H1 (cell line): ENCODE data around the gene PTHLH.

Source experiments
- EP300 ChIP-seq, 2 experiments: IDR thresholded peaks; 1 replicate in 1 of 2; 2 replicates in 1 of 2; pipeline ENCODE4 v1.6.1; 2011 to 2012; ENCODE audit warnings: low read depth in 2 of 2, low read length in 2 of 2, mild to moderate bottlenecking in 2 of 2, borderline replicate concordance in 1 of 2, inconsistent platforms in 1 of 2, moderate library complexity in 1 of 2
- EZH2 ChIP-seq: fragments of 200-600 bp; sonication (generic); IDR thresholded peaks from 2 replicates; pipeline ENCODE4 v1.7.1; 2012; ENCODE audit warnings: low read depth, mild to moderate bottlenecking, moderate library complexity, low read length, inconsistent platforms; ENCODE audit not compliant: severe bottlenecking
- GABPA ChIP-seq: IDR thresholded peaks from 2 replicates; pipeline ENCODE4 v1.6.1; 2011; ENCODE audit warnings: mild to moderate bottlenecking, low read length, moderate library complexity, borderline replicate concordance; ENCODE audit not compliant: insufficient read depth
- JUN ChIP-seq: IDR thresholded peaks from 2 replicates; pipeline ENCODE4 v1.6.1; 2011; ENCODE audit warnings: low read depth, mild to moderate bottlenecking, improper control_type of control experiment, low read length
- NRF1 ChIP-seq: IDR thresholded peaks from 2 replicates; pipeline ENCODE4 v1.6.1; 2011; ENCODE audit warnings: mild to moderate bottlenecking, low read depth, low read length, improper control_type of control experiment
- POLR2A ChIP-seq, 2 experiments: IDR thresholded peaks; 1 replicate in 1 of 2; 2 replicates in 1 of 2; pipeline ENCODE4 v1.6.1; 2011; ENCODE audit warnings: low read depth in 2 of 2, low read length in 2 of 2, mild to moderate bottlenecking in 2 of 2; ENCODE audit errors: control extremely low read depth in 1 of 2
- POLR2AphosphoS5 ChIP-seq: IDR thresholded peaks from 2 replicates; pipeline ENCODE4 v1.6.1; 2011; ENCODE audit warnings: low read depth, low read length
- SP1 ChIP-seq: IDR thresholded peaks from 2 replicates; pipeline ENCODE4 v1.6.1; 2011; ENCODE audit warnings: low read depth, low read length
- SP2 ChIP-seq: IDR thresholded peaks from 2 replicates; pipeline ENCODE4 v1.6.1; 2012; ENCODE audit warnings: mild to moderate bottlenecking, low read length, inconsistent platforms
- TAF1 ChIP-seq: IDR thresholded peaks from 2 replicates; pipeline ENCODE4 v1.6.1; 2011; ENCODE audit warnings: mild to moderate bottlenecking, low read depth, low read length
- TF ChIP-seq, protein P1 (sequence below), 3 experiments: IDR thresholded peaks; 1 replicate in 2 of 3; 2 replicates in 1 of 3; pipeline versions ENCODE4 v1.5.1 to v1.6.1; 2011; ENCODE audit warnings: low read length in 3 of 3, mild to moderate bottlenecking in 3 of 3, inconsistent platforms in 2 of 3, low read depth in 1 of 3, moderate library complexity in 1 of 3; ENCODE audit not compliant: insufficient read depth in 1 of 3; ENCODE audit errors: control extremely low read depth in 1 of 3
- TF ChIP-seq, protein P2 (sequence below): IDR thresholded peaks from 2 replicates; pipeline ENCODE4 v1.6.1; 2012; ENCODE audit warnings: inconsistent platforms

DNA sequence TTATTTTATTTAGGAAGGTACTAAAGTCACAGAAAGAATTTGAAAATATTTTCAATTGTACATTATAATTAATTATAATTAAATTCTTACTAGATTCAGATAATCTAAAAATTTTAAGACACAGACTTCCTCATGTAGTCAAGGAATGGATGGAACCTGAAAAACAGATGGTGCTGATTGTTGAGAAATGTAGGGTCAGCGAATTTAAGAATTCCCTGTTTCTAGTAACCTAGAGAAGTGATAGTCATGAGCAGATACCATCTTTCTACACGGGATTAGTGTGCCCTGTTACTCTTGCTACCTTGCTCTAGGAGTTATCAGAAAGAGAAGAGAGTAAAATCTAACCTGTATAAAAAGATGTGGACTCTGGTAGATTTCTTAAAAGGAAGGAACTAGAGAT is 37.5 kb upstream of the PTHLH start:
- TF ChIP-seq POLR2A (IDR thresholded peaks at IDR 0.05; ENCODE audit: control extremely low read depth in 1 of 2, low read depth in 2 of 2, low read length in 2 of 2) (no peak), GABPA (no peak), POLR2AphosphoS5 (no peak), NRF1 (no peak), JUN (no peak), EZH2 (no peak), SP1 (no peak), EP300 (IDR thresholded peaks at IDR 0.05; ENCODE audit: borderline replicate concordance in 1 of 2, low read depth in 2 of 2, low read length in 2 of 2) (no peak), SP2 (no peak), TAF1 (no peak)
- TF ChIP-seq, protein P1, sequence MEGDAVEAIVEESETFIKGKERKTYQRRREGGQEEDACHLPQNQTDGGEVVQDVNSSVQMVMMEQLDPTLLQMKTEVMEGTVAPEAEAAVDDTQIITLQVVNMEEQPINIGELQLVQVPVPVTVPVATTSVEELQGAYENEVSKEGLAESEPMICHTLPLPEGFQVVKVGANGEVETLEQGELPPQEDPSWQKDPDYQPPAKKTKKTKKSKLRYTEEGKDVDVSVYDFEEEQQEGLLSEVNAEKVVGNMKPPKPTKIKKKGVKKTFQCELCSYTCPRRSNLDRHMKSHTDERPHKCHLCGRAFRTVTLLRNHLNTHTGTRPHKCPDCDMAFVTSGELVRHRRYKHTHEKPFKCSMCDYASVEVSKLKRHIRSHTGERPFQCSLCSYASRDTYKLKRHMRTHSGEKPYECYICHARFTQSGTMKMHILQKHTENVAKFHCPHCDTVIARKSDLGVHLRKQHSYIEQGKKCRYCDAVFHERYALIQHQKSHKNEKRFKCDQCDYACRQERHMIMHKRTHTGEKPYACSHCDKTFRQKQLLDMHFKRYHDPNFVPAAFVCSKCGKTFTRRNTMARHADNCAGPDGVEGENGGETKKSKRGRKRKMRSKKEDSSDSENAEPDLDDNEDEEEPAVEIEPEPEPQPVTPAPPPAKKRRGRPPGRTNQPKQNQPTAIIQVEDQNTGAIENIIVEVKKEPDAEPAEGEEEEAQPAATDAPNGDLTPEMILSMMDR (IDR thresholded peaks at IDR 0.05; ENCODE audit: control extremely low read depth in 1 of 3, insufficient read depth in 1 of 3, low read depth in 1 of 3, low read length in 3 of 3), result no peak
- TF ChIP-seq, protein P2, sequence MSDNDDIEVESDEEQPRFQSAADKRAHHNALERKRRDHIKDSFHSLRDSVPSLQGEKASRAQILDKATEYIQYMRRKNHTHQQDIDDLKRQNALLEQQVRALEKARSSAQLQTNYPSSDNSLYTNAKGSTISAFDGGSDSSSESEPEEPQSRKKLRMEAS, result no peak
